Esophagus muscularis mucosa (tissue), 3 donors: ENCODE results near the gene SSBP2.

Experiments used
- CTCF ChIP-seq, 3 experiments: fragments of 200-600 bp in 2 of 3; fragments of 450-650 bp in 1 of 3; sonication (generic) in 2 of 3; IDR thresholded peaks; one replicate each; pipeline ENCODE4 v1.5.1; 2017 to 2019; ENCODE audit warnings: antibody characterized with exemption in 3 of 3, mild to moderate bottlenecking in 2 of 3, moderate library complexity in 1 of 3
- POLR2AphosphoS5 ChIP-seq, 2 donors: sonication (generic); formaldehyde crosslinking; IDR thresholded peaks; one replicate each; pipeline ENCODE4 v1.6.1; 2017; ENCODE audit warnings: antibody characterized with exemption in 2 of 2

- TF ChIP-seq CTCF (IDR thresholded peaks at IDR 0.05), result no peak
- no peak for TF ChIP-seq POLR2AphosphoS5 (IDR thresholded peaks at IDR 0.05)
Measured at GRCh38 chr5:81505672-81506071, 245.2 kb downstream of the SSBP2 start.
